Neural cell (in vitro differentiated cells): ENCODE results near the gene MRPS5.

Source experiments
- CTCF ChIP-seq: fragments of 450-650 bp; IDR thresholded peaks from 2 replicates; pipeline ENCODE4 v1.5.1; 2014; ENCODE audit warnings: antibody characterized with exemption, mild to moderate bottlenecking, moderate library complexity; ENCODE audit not compliant: poor library complexity, severe bottlenecking
- EP300 ChIP-seq: fragments of 450-650 bp; conservative IDR thresholded peaks from 2 replicates; pipeline ENCODE4 v1.6.1; 2014; ENCODE audit warnings: antibody characterized with exemption, mild to moderate bottlenecking, moderate library complexity; ENCODE audit not compliant: poor library complexity, severe bottlenecking
- EZH2 ChIP-seq: fragments of 200-600, 300-800 bp; shearing (Covaris generic), sonication (generic); IDR thresholded peaks from 2 replicates; pipeline ENCODE4 v1.6.1; 2014; ENCODE audit warnings: antibody characterized with exemption, low read length, borderline replicate concordance, mild to moderate bottlenecking; ENCODE audit not compliant: insufficient read depth, poor library complexity, severe bottlenecking
- POLR2AphosphoS5 ChIP-seq: IDR thresholded peaks from 2 replicates; pipeline ENCODE4 v1.6.1; 2012
- TAF1 ChIP-seq: IDR thresholded peaks from 2 replicates; pipeline ENCODE4 v1.6.1; 2012; ENCODE audit warnings: low read depth

GRCh38 chr2:95099910-95100309 lies 21.7 kb downstream of the MRPS5 start:
- no peak for TF ChIP-seq CTCF
- no peak for TF ChIP-seq POLR2AphosphoS5
- TF ChIP-seq EZH2, result no peak
- TF ChIP-seq EP300, result no peak
- no peak for TF ChIP-seq TAF1
